Posterior vena cava (tissue), 2 donors: ENCODE measurements around the gene SDF2. TPM values are rescaled to one million over a fixed set of nuclear protein-coding genes. Genes with fewer than 3 reads are reported as not detected.
A peak's percentile ranks its signal among the peaks of the same experiment; 100 is the strongest.

Source experiments
- DNase-seq: peaks from one replicate; pipeline ENCODE4 v3.0.0-alpha.2; 2020; ENCODE audit warnings: low spot score
- intact Hi-C, 2 donors: fragments of 100-400 bp; cut with DNase I; formaldehyde crosslinking; loops; one replicate each; pipeline versions ENCODE4 v1.14.1 to v1.14.2; 2022 to 2023
- total RNA-seq, 2 donors: library from RNA; stranded (reverse); fragmentation: NEBNext Ultra II Directional; extraction: Animal tissue kit (Norgen Biotek cat#: 25700); gene quantifications; one replicate each; pipeline ENCODE4 v1.2.1, GENCODE V29; 2021
- donor health status: DM: yes; HTN: yes; CAD: no.
- donor health status: DM: yes; HTN: yes; CAD: no.

Gene SDF2
- total RNA-seq, 2 donors from 2014 or later, result 30.7 to 33.5 TPM

DNA sequence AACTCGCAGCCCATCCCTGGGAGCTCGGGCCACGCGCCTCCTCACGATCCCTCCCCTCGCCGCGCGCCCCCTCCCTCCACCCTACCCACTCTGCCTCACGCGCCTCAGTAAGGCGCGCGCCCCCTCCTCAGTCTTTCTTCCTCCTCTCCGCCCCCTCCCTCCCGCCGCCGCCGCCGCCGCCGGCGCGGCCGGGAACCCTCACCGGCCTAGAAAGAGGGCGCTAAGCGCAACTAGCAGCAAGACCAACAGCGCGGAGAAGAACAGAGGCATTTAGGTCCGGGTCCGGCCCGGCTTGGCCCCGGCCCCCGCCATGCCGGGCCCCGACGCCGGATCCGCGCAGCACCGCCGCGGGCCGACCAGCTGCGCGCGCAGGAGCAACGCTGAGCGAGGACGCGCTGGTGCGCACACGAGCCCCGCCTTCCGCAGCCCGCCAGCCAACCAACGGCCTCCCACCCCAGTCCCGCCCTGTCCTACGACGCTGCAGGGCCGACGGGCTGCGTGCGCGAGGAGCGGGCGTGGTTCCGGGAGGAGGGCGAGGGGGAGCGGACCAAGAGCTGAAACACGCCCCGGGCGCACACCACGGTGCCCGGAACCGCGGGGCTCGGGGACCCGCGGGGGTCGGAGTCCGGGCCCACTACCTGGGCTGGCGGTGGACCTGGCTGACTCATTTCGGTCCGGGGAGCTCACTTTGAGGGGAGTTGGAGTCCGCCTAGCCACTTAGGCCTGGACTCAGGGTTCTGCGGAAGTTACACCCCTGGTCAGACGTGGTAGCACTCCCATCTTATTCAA lies 16.7 kb downstream of the SDF2 start, which contains the start of gene BLTP2:
Gene BLTP2, minus strand, starts transcription at position 372 of the 789 bp plus-strand sequence. Its CDS starts 102 bp downstream, at position 270.
- DNase-seq, result peak; percentile 99
- intact Hi-C loops, result loop anchor here in 1 of 2 donors (5.0 kb wide), 1 partner anchor 1467 kb away; no protein-coding TSS in a partner anchor

- no peak for DNase-seq
- intact Hi-C loops, result loop anchor here in 1 of 2 donors (5.0 kb wide), 1 partner anchor 1468 kb away; no protein-coding TSS in a partner anchor
These were observed 17.5 kb downstream of the SDF2 start for GRCh38 chr17:28643983-28644786.

- intact Hi-C loops, result loop anchor here in 1 of 2 donors (5.0 kb wide), 1 partner anchor 1471 kb away; no protein-coding TSS in a partner anchor
- no peak for DNase-seq
These were observed 20.1 kb downstream of the SDF2 start for GRCh38 chr17:28641579-28641978.

GRCh38 chr17:28635506-28635905 lies 26.2 kb downstream of the SDF2 start:
- DNase-seq, result no peak
- intact Hi-C loops, result no loop called here

DNA sequence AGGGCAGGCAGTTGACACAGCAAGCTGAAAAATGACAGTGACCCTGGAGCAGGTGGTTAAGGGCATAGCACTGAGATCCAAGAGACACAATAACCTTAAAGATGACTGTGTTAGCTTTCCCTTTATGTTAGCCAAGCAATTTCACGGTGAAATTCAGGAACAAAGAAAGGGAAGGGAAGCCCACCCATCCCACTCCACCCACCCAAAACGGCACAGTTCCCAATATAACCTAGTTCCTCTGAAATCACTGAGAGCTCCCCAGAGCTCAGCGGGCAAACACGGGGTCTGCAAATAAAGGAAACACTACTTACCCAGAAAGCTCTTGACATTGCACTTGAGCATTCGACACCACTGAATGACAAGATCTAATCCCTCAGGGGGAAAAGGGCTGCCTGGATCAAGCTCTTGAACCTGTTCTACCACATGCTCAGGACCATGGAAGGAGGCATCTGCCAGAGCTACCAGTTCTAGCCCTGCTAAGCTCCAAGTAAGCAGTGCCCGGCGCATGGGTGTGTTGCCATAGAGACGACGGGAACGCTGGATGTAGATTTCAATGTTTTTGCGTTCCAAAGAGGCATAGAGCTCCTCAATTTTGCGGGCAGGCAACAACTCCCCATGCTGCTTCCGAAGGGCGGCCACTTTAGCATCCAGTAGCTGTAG lies 27.4 kb downstream of the SDF2 start:
- intact Hi-C loops, result no loop called here
- no peak for DNase-seq

DNA sequence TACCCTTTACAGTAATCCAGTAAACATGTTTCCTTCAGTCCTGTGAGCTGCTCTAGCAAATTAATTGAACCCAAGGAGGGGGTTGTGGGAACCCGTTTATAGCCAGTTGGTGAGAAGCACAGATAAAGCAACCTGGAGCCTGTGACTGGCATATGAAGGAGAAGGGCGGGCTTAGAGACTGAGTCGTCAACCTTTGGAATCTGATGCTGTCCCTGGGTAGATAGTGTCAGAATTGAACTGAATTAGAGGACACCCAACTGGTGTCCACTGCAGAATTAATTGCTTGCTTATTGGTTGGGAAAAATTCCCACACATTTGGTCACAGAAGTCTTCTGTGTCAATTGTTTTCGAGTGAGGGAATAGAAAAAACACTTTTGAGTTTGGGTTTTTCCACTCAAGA lies 34.9 kb downstream of the SDF2 start:
- DNase-seq, result no peak
- intact Hi-C loops, result no loop called here

GRCh38 chr17:28624148-28624547 lies 37.6 kb downstream of the SDF2 start:
- intact Hi-C loops, result no loop called here
- no peak for DNase-seq

- peak; percentile 41 for DNase-seq
- intact Hi-C loops, result no loop called here
These were observed 38.0 kb downstream of the SDF2 start for GRCh38 chr17:28623696-28624095.

GRCh38 chr17:28622186-28622585 lies 39.5 kb downstream of the SDF2 start:
- intact Hi-C loops, result no loop called here
- no peak for DNase-seq

DNA sequence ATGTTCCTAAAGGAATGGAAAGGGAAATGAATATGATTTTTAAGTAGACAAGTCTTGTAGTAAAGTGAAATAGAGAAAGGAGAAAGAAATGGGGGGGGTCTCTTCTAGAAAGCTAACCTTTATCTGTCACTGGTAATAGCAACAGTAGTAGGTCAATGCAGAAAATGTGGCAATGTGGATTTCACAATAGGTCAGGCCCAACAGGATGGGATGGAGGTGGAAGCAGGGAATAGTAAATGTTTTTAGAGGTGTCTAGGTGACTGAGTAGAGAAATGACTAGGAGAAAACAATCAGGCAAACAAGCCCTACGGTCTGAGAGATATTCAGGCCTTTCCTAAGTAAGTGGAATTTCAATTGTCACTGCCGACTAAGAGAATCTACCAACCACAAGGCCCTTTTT lies 41.7 kb downstream of the SDF2 start:
- DNase-seq, result no peak

GRCh38 chr17:28618464-28618863 lies 43.2 kb downstream of the SDF2 start:
- intact Hi-C loops, result no loop called here
- no peak for DNase-seq

More for the DNA sequence above, 41.7 kb downstream of the SDF2 start:
- intact Hi-C loops, result no loop called here

- no peak for DNase-seq
- intact Hi-C loops, result no loop called here
These were observed 45.4 kb downstream of the SDF2 start for GRCh38 chr17:28616281-28616680.

- no peak for DNase-seq
- intact Hi-C loops, result no loop called here
These were observed 46.3 kb downstream of the SDF2 start for GRCh38 chr17:28615260-28615940.

DNA sequence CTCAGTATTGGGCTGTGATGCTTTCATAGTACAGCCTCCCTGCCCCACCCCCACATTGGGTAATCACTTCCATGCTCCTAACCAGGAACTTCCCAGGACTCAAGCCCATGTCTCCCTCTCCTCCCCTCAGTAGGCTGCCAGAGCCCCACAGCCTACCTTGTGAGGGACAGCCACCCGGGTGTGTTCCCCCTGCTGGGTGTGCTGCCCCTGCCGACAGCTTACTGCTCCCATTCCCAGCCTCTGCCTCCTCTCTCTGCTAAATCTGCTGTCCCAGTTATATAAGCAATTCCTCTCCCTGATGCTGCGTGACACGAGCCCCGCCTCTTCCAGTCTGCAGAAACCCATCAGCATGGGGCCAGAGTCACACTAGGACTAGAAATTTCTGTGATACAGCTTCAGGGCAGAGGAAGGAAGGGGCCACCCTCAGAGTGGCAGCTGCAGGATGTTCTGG lies 47.8 kb downstream of the SDF2 start, which contains the start of gene RSKR:
Gene RSKR, minus strand, starts transcription at position 255 of the 451 bp plus-strand sequence. Its CDS starts 24 bp downstream, at position 231.
- no peak for DNase-seq
- intact Hi-C loops, result loop anchor here in 1 of 2 donors (5.0 kb wide), 1 partner anchor 117 kb away; no protein-coding TSS in a partner anchor

DNA sequence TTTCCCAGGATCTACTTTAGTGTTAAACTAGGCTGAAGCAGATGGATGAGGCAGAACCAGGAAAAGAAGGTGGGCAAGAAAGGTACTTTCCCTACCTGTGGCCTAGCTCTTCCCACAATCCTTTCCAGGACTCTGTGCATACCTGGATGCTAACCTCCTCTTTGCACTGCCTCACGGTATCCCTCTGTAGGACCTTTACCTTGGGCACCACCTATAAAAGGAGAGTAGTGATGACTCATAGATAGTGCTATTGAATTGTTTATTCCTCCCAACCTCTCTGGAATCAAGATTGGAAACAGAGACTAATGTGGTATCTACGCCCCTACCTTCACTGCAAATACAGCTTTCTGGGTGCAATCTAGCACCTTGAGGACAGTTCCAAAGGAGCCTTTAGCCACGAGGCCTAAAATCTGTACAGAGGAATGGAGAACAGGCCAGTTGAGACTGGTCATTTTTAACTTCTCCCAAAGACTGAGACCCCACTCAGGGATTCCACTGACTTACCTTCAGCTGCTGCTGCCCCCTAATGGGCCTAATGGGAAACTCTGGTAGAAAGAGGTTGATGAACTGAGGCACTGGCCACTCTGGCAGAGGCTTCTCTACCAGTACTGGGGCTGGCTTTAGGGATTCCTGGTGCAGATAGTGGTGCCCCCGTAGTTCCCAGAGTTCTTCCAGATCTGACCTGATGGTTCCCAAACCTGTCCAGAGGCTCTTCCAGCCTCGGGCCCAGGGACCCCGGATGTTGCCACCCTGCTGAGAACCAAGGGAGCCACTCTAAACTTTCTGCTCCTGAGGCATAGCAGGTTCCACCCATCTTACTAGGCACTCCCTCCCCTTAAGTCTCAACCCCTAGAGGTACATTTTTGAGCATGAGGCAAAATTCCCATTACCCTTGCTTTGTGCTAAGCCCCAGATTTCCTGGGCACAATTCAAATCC lies 48.5 kb downstream of the SDF2 start:
- DNase-seq, result no peak
- intact Hi-C loops, result loop anchor here in 1 of 2 donors (5.0 kb wide), 1 partner anchor 116 kb away; no protein-coding TSS in a partner anchor

GRCh38 chr17:28612531-28612930 lies 49.2 kb downstream of the SDF2 start:
- DNase-seq, result no peak
- intact Hi-C loops, result loop anchor here in 1 of 2 donors (5.0 kb wide), 1 partner anchor 115 kb away; no protein-coding TSS in a partner anchor

GRCh38 chr17:28610376-28610775 lies 51.3 kb downstream of the SDF2 start:
- intact Hi-C loops, result loop anchor here in 1 of 2 donors (5.0 kb wide), 1 partner anchor 113 kb away; no protein-coding TSS in a partner anchor
- no peak for DNase-seq
